GM23338 (cell line): ENCODE measurements around the gene GFRA1. TPM values are rescaled to one million over a fixed set of nuclear protein-coding genes. Genes with fewer than 3 reads are reported as not detected.

Experiments
- ATAC-seq: fragments of 200-7000 bp; cut with Tn5 transposase; 3 replicates; pipeline ENCODE4 v1.9.1; 2020
- DNase-seq: peaks from one replicate; pipeline ENCODE4 v3.0.0-alpha.2; 2015; ENCODE audit warnings: low spot score
- H2AFZ ChIP-seq: fragments of 200-600 bp; sonication (generic); 2 replicates; pipeline ENCODE4 v1.8.0; 2016; ENCODE audit warnings: antibody characterized with exemption, mild to moderate bottlenecking, moderate library complexity
- H3F3A ChIP-seq: fragments of 200-600 bp; sonication (generic); replicated peaks from 2 replicates; pipeline ENCODE4 v1.8.0; 2017; ENCODE audit warnings: antibody characterized with exemption, mixed run types, low read depth
- H3K27ac ChIP-seq: fragments of 200-600 bp; sonication (generic); 2 replicates; pipeline ENCODE4 v1.6.1; 2016; ENCODE audit warnings: low read depth
- H3K27me3 ChIP-seq: fragments of 200-600 bp; sonication (generic); 2 replicates; pipeline ENCODE4 v1.8.0; 2016; ENCODE audit warnings: mild to moderate bottlenecking, mixed run types, moderate library complexity; ENCODE audit not compliant: insufficient read depth
- H3K36me3 ChIP-seq: fragments of 200-600 bp; sonication (generic); 2 replicates; pipeline ENCODE4 v1.8.0; 2016; ENCODE audit warnings: mild to moderate bottlenecking; ENCODE audit not compliant: insufficient read depth
- H3K4me1 ChIP-seq: fragments of 200-600 bp; sonication (generic); 2 replicates; pipeline ENCODE4 v1.8.0; 2016; ENCODE audit warnings: mild to moderate bottlenecking, moderate library complexity; ENCODE audit not compliant: insufficient read depth
- H3K4me2 ChIP-seq: fragments of 200-600 bp; sonication (generic); 2 replicates; pipeline ENCODE4 v1.7.1; 2017; ENCODE audit warnings: mixed run types
- H3K4me3 ChIP-seq: fragments of 200-600 bp; sonication (generic); 2 replicates; pipeline ENCODE4 v1.6.1; 2016; ENCODE audit warnings: mixed run types
- H3K79me2 ChIP-seq: fragments of 200-600 bp; sonication (generic); replicated peaks from 2 replicates; pipeline ENCODE4 v1.8.0; 2017; ENCODE audit warnings: mild to moderate bottlenecking; ENCODE audit not compliant: insufficient read depth
- H3K9me2 ChIP-seq: fragments of 200-600 bp; sonication (generic); 2 replicates; pipeline ENCODE4 v1.8.0; 2017; ENCODE audit not compliant: insufficient read depth
- H4K20me1 ChIP-seq: fragments of 200-600 bp; sonication (generic); replicated peaks from 2 replicates; pipeline ENCODE4 v1.8.0; 2017; ENCODE audit warnings: mild to moderate bottlenecking; ENCODE audit not compliant: insufficient read depth
- H3K27ac Mint-ChIP-seq: 2 replicates; pipeline ENCODE4 v1.8.0; 2020; ENCODE audit warnings: inconsistent platforms, mild to moderate bottlenecking, moderate library complexity, mixed read lengths
- H3K27me3 Mint-ChIP-seq: 3 replicates; pipeline ENCODE4 v1.8.0; 2022; ENCODE audit warnings: low read depth, mild to moderate bottlenecking, moderate library complexity, mixed read lengths, inconsistent platforms; ENCODE audit not compliant: insufficient read depth, poor library complexity
- H3K36me3 Mint-ChIP-seq: 3 replicates; pipeline ENCODE4 v1.8.0; 2021; ENCODE audit warnings: low read depth, mild to moderate bottlenecking, inconsistent platforms, moderate library complexity, mixed read lengths
- H3K4me1 Mint-ChIP-seq: 3 replicates; pipeline ENCODE4 v1.8.0; 2020; ENCODE audit warnings: mild to moderate bottlenecking, inconsistent platforms, mixed read lengths
- H3K4me3 Mint-ChIP-seq: 3 replicates; pipeline ENCODE4 v1.8.0; 2021; ENCODE audit warnings: moderate library complexity, mild to moderate bottlenecking, inconsistent platforms, mixed read lengths
- H3K9me3 Mint-ChIP-seq: 3 replicates; pipeline ENCODE4 v1.8.0; 2020; ENCODE audit warnings: moderate library complexity, mild to moderate bottlenecking, inconsistent platforms, mixed read lengths
- CREB1 ChIP-seq: fragments of 250-450 bp; sonication (Bioruptor Pico); IDR thresholded peaks from 2 replicates; pipeline ENCODE4 v1.5.0; 2020; ENCODE audit warnings: low read depth, mild to moderate bottlenecking, moderate library complexity
- CTCF ChIP-seq, 2 experiments: fragments of 200-600 bp in 1 of 2; sonication (generic) in 1 of 2; conservative IDR thresholded peaks; 2 replicates each; pipeline versions ENCODE4 v1.5.1 to v1.6.1; 2016 to 2017; ENCODE audit warnings: antibody characterized with exemption in 2 of 2, low read depth in 2 of 2, mild to moderate bottlenecking in 2 of 2, moderate library complexity in 1 of 2
- EZH2 ChIP-seq: fragments of 200-600 bp; sonication (generic); IDR thresholded peaks from one replicate; pipeline ENCODE4 v1.8.0; 2017; ENCODE audit warnings: antibody characterized with exemption, mild to moderate bottlenecking, low read depth; ENCODE audit not compliant: unreplicated experiment
- EZH2phosphoT487 ChIP-seq: fragments of 200-600 bp; sonication (generic); IDR thresholded peaks from one replicate; pipeline ENCODE4 v1.8.1; 2018; ENCODE audit warnings: antibody characterized with exemption; ENCODE audit not compliant: unreplicated experiment
- JUNB ChIP-seq: IDR thresholded peaks from one replicate; pipeline ENCODE4 v1.6.1; 2016; ENCODE audit warnings: antibody characterized with exemption; ENCODE audit not compliant: unreplicated experiment
- REST ChIP-seq: IDR thresholded peaks from one replicate; pipeline ENCODE4 v1.6.1; 2018; ENCODE audit warnings: antibody characterized with exemption; ENCODE audit not compliant: unreplicated experiment
- STAT1 ChIP-seq: IDR thresholded peaks from one replicate; pipeline ENCODE4 v1.6.1; 2016; ENCODE audit warnings: antibody characterized with exemption; ENCODE audit not compliant: unreplicated experiment
- ZNF114 ChIP-seq: fragments of 250-450 bp; sonication (Bioruptor Pico); IDR thresholded peaks from 2 replicates; pipeline ENCODE4 v1.5.0; 2020; ENCODE audit warnings: mild to moderate bottlenecking, moderate library complexity
- ZNF331 ChIP-seq: fragments of 250-450 bp; sonication (Bioruptor Pico); IDR thresholded peaks from 2 replicates; pipeline ENCODE4 v1.5.0; 2020; ENCODE audit warnings: low read depth, mild to moderate bottlenecking, moderate library complexity
- ZNF462 ChIP-seq: fragments of 250-450 bp; sonication (Bioruptor Pico); IDR thresholded peaks from 2 replicates; pipeline ENCODE4 v1.5.0; 2020; ENCODE audit warnings: mild to moderate bottlenecking, moderate library complexity
- polyA plus RNA-seq: library from polyadenylated mRNA; unstranded; fragments of >200 nt; fragmentation: Nextera tagmentation; extraction: Ambion mirVana; gene quantifications from 2 replicates; pipeline ENCODE4 v1.2.1, GENCODE V29; 2016
- total RNA-seq: library from RNA; depleted of rRNA; stranded (reverse); fragments of >200 nt; shearing (Covaris generic); gene quantifications from 2 replicates; pipeline ENCODE4 v1.2.3, GENCODE V29; 2014

GFRA1 gene
- total and polyA plus RNA-seq, 2 experiments from 2014 or later = 1.4 to 2.8 TPM

- no peak for TF ChIP-seq CREB1 (CRISPR knock-in tag)
- no peak for TF ChIP-seq ZNF331 (CRISPR knock-in tag)
- no peak for TF ChIP-seq REST
- TF ChIP-seq CTCF (conservative IDR thresholded peaks at IDR 0.05; ENCODE audit: low read depth in 2 of 2) = no peak
- no peak for TF ChIP-seq JUNB
- no peak for TF ChIP-seq EZH2
Observed at GRCh38 chr10:116115036-116115641, 157.9 kb downstream of the GFRA1 start (continued).

- Histone ChIP-seq H3K9me2 (0 out of 2 replicates have a peak, but pooled peaks cover 7% of the 10 kb centered on the region), H3F3A (no peaks in the 10 kb centered on the region), H2AFZ (no peak overlapping the region), H3K27me3 (no peaks in the 10 kb centered on the region), H3K4me1 (no peaks in the 10 kb centered on the region), H4K20me1 (no peaks in the 10 kb centered on the region), H3K27ac (no peak overlapping the region), H3K36me3 (no peaks in the 10 kb centered on the region), H3K79me2 (no peaks in the 10 kb centered on the region), H3K4me2 (no peak overlapping the region), H3K4me3 (no peak overlapping the region)
- Mint-ChIP-seq H3K4me3 (no peak overlapping the region), H3K36me3 (no peaks in the 10 kb centered on the region; the same call in 2 of the 3 replicates), H3K27me3 (peaks cover 1% of the 10 kb centered on the region), H3K9me3 (peaks cover 4% of the 10 kb centered on the region; the same call in 2 of the 3 replicates), H3K27ac (no peak overlapping the region), H3K4me1 (peaks cover 16% of the 10 kb centered on the region)
- ATAC-seq = no peak
- DNase-seq = no peak
- TF ChIP-seq ZNF114 (CRISPR knock-in tag) (no peak), EZH2 (no peak), STAT1 (no peak), CREB1 (CRISPR knock-in tag) (no peak), EZH2phosphoT487 (no peak), ZNF462 (CRISPR knock-in tag) (no peak)
Observed at GRCh38 chr10:116113721-116114501, 159.1 kb downstream of the GFRA1 start.
